Loucy (cell line): Measurements from ENCODE around the gene TM6SF1.

ENCODE experiments used
- H2AFZ ChIP-seq: fragments of 200-600 bp; sonication (generic); 2 replicates; pipeline ENCODE4 v1.6.0; 2016; ENCODE audit warnings: antibody characterized with exemption, mild to moderate bottlenecking, low read length, moderate library complexity
- H3F3A ChIP-seq: fragments of 200-600 bp; 2 replicates; pipeline ENCODE4 v1.6.0; 2016; ENCODE audit warnings: antibody characterized with exemption, low read depth, mild to moderate bottlenecking
- H3K27me3 ChIP-seq: fragments of 200-600 bp; sonication (generic); 2 replicates; pipeline ENCODE4 v1.6.1; 2014; ENCODE audit warnings: low read length, mild to moderate bottlenecking; ENCODE audit not compliant: insufficient read depth, poor library complexity, severe bottlenecking
- H3K36me3 ChIP-seq: fragments of 200-600 bp; sonication (generic); 2 replicates; pipeline ENCODE4 v1.6.1; 2016; ENCODE audit warnings: low read length; ENCODE audit not compliant: insufficient read depth
- H3K4me1 ChIP-seq: fragments of 200-600 bp; sonication (generic); 2 replicates; pipeline ENCODE4 v1.5.1; 2014; ENCODE audit warnings: low read length, mild to moderate bottlenecking; ENCODE audit not compliant: insufficient read depth, poor library complexity, severe bottlenecking
- H3K4me2 ChIP-seq: fragments of 200-600 bp; sonication (generic); 2 replicates; pipeline ENCODE4 v1.6.0; 2014; ENCODE audit warnings: antibody characterized with exemption, low read length, low read depth, mild to moderate bottlenecking; ENCODE audit not compliant: poor library complexity, severe bottlenecking
- H3K4me3 ChIP-seq: fragments of 200-600 bp; sonication (generic); 2 replicates; pipeline ENCODE4 v1.5.1; 2014; ENCODE audit warnings: low read length, mild to moderate bottlenecking, mixed read lengths; ENCODE audit not compliant: poor library complexity, severe bottlenecking
- H3K79me2 ChIP-seq: fragments of 200-600 bp; sonication (generic); 2 replicates; pipeline ENCODE4 v1.6.1; 2014; ENCODE audit warnings: low read length; ENCODE audit not compliant: insufficient read depth
- H3K9ac ChIP-seq: fragments of 200-600 bp; sonication (generic); 2 replicates; pipeline ENCODE4 v1.6.0; 2014; ENCODE audit warnings: mild to moderate bottlenecking, low read depth, low read length, moderate library complexity; ENCODE audit not compliant: poor library complexity, severe bottlenecking
- H3K9me2 ChIP-seq: fragments of 200-600 bp; sonication (generic); replicated peaks from 2 replicates; pipeline ENCODE4 v1.6.1; 2016; ENCODE audit warnings: low read depth, low read length, mixed read lengths
- H3K9me3 ChIP-seq: fragments of 200-600 bp; sonication (generic); 2 replicates; pipeline ENCODE4 v1.6.1; 2014; ENCODE audit warnings: mild to moderate bottlenecking, antibody characterized with exemption, low read length, low read depth; ENCODE audit not compliant: insufficient read depth
- H4K20me1 ChIP-seq: fragments of 200-600 bp; sonication (generic); 2 replicates; pipeline ENCODE4 v1.6.0; 2014; ENCODE audit warnings: antibody characterized with exemption, low read length, mild to moderate bottlenecking; ENCODE audit not compliant: insufficient read depth, poor library complexity, severe bottlenecking
- CTCF ChIP-seq: fragments of 200-600 bp; sonication (generic); conservative IDR thresholded peaks from 2 replicates; pipeline ENCODE4 v1.5.1; 2014; ENCODE audit warnings: mild to moderate bottlenecking, antibody characterized with exemption, low read length
- EZH2phosphoT487 ChIP-seq: fragments of 200-600 bp; IDR thresholded peaks from 2 replicates; pipeline ENCODE4 v1.6.1; 2018; ENCODE audit warnings: antibody characterized with exemption, mild to moderate bottlenecking, moderate library complexity, borderline replicate concordance

TM6SF1 gene

GRCh38 chr15:83110381-83110780, 2.9 kb downstream of the TM6SF1 start:
- Histone ChIP-seq H3K9ac (no peak overlapping the region), H3K36me3 (no peaks in the 10 kb centered on the region; the same call in 1 of the 2 replicates), H3F3A (no peaks in the 10 kb centered on the region), H3K79me2 (no peaks in the 10 kb centered on the region), H3K4me2 (no peak overlapping the region), H2AFZ (no peak overlapping the region), H4K20me1 (no peaks in the 10 kb centered on the region), H3K4me1 (peaks cover 23% of the 10 kb centered on the region), H3K9me2 (no peaks in the 10 kb centered on the region), H3K9me3 (no peaks in the 10 kb centered on the region), H3K4me3 (no peak overlapping the region), H3K27me3 (no peaks in the 10 kb centered on the region)
- TF ChIP-seq CTCF = no peak
- TF ChIP-seq EZH2phosphoT487 = no peak

- Histone ChIP-seq H3K79me2 (no peaks in the 10 kb centered on the region), H2AFZ (no peak overlapping the region), H3K4me1 (peaks cover 23% of the 10 kb centered on the region), H4K20me1 (no peaks in the 10 kb centered on the region), H3K9me3 (no peaks in the 10 kb centered on the region), H3K4me2 (no peak overlapping the region), H3F3A (no peaks in the 10 kb centered on the region), H3K4me3 (no peak overlapping the region), H3K27me3 (no peaks in the 10 kb centered on the region), H3K36me3 (no peaks in the 10 kb centered on the region; the same call in 1 of the 2 replicates), H3K9ac (no peak overlapping the region), H3K9me2 (no peaks in the 10 kb centered on the region)
- TF ChIP-seq EZH2phosphoT487 (no peak), CTCF (no peak)
These were observed 3.7 kb downstream of the TM6SF1 start for GRCh38 chr15:83111149-83111548.

GRCh38 chr15:83112233-83112955, 4.9 kb downstream of the TM6SF1 start:
- Histone ChIP-seq H2AFZ (no peak overlapping the region), H4K20me1 (no peaks in the 10 kb centered on the region), H3K27me3 (no peaks in the 10 kb centered on the region), H3K4me3 (no peak overlapping the region), H3K9me2 (no peaks in the 10 kb centered on the region), H3K36me3 (no peaks in the 10 kb centered on the region; the same call in 1 of the 2 replicates), H3K79me2 (no peaks in the 10 kb centered on the region), H3K4me1 (peaks cover 23% of the 10 kb centered on the region), H3K4me2 (no peak overlapping the region), H3F3A (no peaks in the 10 kb centered on the region), H3K9ac (no peak overlapping the region), H3K9me3 (no peaks in the 10 kb centered on the region)
- TF ChIP-seq CTCF (no peak), EZH2phosphoT487 (no peak)
